CD1c-positive myeloid dendritic cell (primary cell): ENCODE data around the gene PIN1.
"Not testable (repeated sequence)": the region's sequence is repeated elsewhere in the genome, so short reads cannot be mapped to it uniquely, and the experiment has no call there.

Experiments used
- DNase-seq: peaks from one replicate; pipeline ENCODE4 v3.0.0-alpha.2; 2016; ENCODE audit errors: extremely low spot score

The PIN1 gene

GRCh38 chr19:9818734-9819595, 16.2 kb upstream of the PIN1 start, which contains the start of gene FBXL12:
Gene FBXL12, minus strand, starts transcription at chr19:9819079. Its CDS starts 266 bp downstream, at chr19:9818813.
- peak; percentile 100 for DNase-seq

GRCh38 chr19:9819596-9819909, 15.6 kb upstream of the PIN1 start:
- DNase-seq, result no peak

GRCh38 chr19:9820034-9820433, 15.1 kb upstream of the PIN1 start:
- not testable (repeated sequence) for DNase-seq

DNA sequence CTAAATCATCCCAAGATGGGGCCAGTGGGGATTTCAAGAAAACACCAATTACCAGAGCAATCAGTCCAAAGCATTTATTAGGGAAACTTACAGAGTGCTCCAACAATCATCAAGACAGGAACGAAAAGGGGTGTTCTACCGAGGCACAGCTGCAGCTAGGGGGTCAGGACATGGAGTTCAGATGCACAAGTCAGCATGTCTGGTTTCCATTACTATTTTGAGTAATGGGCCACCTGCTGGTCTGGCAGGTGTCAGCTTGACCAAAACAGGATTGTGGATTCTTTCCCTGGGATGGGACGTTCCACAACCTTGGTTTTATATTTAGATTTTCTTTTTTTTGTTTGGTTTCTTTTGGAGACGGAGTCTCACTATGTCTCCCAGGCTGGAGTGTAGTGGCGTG, 11.3 kb upstream of the PIN1 start:
- no peak for DNase-seq

- peak; percentile 95 for DNase-seq
These were observed 7.6 kb upstream of the PIN1 start, which contains the start of gene UBL5 for GRCh38 chr19:9827289-9828238. Gene UBL5, plus strand, starts transcription at chr19:9827918. Its CDS starts 420 bp downstream, at chr19:9828338.

DNA sequence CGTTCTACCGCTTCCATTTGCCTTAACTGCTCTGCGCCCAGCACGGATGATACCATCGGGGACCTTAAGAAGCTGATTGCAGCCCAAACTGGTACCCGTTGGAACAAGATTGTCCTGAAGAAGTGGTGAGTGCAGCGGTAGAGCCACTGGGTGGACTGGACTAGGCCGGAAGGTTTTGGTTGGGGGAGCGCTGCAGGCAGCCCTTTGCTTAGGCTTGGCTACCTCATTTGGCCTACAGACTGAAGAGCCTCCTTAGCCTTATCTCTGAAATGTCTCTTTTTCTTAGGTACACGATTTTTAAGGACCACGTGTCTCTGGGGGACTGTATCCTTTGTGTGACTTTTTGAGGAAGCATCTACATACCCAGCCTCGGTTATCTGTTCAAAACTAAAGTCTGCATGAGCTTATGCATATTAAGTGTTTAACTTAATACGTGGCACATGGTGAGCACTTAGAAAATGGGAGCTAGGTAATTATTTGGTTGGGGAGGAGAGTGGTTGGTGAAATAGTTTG, 6.5 kb upstream of the PIN1 start:
- DNase-seq, result no peak

DNA sequence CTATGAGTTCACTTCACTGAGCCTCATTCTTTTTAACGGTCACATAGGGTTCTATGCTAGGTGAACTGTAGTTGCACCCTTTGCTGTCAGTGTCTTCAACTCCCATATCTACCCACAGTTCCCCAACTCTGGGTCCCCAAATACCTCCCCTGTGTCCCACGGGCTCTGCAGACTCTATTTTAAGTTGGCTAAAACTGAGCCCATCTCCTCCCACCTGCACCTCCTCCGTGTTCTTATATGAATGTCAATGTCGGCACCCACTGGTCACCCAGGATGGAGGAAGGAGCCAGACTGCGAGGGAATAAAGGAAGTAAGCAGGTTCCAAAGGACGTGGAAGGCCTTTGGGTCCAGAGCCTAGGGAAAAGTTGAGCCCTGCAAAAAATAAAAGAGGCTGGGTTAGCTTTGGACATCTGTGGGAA, 802 bp upstream of the PIN1 start:
- DNase-seq, result no peak

GRCh38 chr19:9835507-9835949, 410 bp downstream of the PIN1 start:
- DNase-seq, result no peak

- no peak for DNase-seq
These were observed 903 bp downstream of the PIN1 start for GRCh38 chr19:9836021-9836420.

DNA sequence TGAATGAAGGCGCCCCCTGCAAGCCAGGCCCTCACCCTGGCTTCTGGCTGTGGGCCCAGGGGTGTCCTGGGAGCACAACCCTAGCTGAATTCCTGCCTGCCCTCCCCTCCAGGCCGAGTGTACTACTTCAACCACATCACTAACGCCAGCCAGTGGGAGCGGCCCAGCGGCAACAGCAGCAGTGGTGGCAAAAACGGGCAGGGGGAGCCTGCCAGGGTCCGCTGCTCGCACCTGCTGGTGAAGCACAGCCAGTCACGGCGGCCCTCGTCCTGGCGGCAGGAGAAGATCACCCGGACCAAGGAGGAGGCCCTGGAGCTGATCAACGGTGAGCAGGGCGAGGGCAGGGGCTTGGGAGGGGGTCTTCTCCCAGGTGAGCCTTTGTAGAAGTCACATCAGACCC, 3.2 kb downstream of the PIN1 start:
- no peak for DNase-seq

- DNase-seq, result no peak
These were observed 4.3 kb downstream of the PIN1 start for GRCh38 chr19:9839415-9839814.

GRCh38 chr19:9842834-9843625, 7.9 kb downstream of the PIN1 start:
- DNase-seq, result no peak

GRCh38 chr19:9843626-9844273, 8.6 kb downstream of the PIN1 start:
- not testable (repeated sequence) for DNase-seq

GRCh38 chr19:9847087-9847671, 12.1 kb downstream of the PIN1 start:
- peak; percentile 20 for DNase-seq

DNA sequence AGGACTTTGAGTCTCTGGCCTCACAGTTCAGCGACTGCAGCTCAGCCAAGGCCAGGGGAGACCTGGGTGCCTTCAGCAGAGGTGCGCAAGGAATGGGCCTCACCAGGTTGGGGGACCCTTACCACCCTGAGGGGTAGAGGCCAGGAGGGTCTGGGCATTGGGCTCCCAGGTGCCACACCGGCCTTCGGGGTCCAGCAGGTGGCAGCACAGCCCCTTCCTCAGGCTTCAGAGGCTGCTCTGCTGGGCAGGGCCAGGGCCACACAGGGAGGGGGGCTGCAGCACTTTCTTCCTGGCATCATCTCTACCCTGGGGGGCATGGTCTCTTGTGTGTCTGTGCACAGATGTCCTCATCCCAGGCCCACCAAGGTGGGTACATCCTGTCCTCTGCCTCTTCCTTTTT, 12.9 kb downstream of the PIN1 start:
- DNase-seq, result no peak

DNA sequence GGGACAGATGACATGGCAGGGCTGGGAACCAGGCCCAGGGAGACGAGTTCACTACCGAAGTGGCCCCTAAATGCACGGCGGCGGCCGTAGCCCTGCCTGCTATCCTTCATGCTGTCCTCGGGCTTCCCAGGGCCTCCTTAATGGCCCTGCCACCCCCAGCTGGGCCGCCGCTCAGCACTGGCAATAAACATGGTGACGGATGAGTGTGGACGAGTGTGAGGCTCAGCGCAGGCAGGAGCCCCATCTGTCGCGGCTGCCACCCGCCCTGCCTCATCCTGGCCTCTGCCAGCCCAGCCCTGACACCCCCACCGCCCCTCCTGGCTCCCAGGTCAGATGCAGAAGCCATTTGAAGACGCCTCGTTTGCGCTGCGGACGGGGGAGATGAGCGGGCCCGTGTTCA, 13.6 kb downstream of the PIN1 start:
- no peak for DNase-seq

DNA sequence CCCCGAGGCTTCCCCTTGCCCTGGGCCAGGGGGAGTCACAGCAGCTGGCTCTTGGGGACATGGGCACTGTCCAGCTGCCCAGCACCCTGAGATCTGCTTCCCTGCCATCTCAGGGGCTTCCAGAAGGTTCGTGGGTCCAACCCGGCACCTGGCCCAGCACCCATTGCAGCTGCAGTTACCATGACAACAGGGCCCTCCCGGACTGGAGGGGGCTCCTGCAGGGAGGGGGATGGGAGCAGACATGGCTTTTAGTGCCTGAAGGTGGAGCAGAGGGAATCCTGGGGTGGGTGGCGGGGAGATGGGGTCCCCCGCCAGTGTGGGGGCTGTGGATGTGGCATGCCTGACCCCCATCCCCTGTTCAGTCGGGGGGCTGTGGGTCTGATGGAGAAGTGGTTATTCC, 14.7 kb downstream of the PIN1 start:
- DNase-seq, result no peak

DNA sequence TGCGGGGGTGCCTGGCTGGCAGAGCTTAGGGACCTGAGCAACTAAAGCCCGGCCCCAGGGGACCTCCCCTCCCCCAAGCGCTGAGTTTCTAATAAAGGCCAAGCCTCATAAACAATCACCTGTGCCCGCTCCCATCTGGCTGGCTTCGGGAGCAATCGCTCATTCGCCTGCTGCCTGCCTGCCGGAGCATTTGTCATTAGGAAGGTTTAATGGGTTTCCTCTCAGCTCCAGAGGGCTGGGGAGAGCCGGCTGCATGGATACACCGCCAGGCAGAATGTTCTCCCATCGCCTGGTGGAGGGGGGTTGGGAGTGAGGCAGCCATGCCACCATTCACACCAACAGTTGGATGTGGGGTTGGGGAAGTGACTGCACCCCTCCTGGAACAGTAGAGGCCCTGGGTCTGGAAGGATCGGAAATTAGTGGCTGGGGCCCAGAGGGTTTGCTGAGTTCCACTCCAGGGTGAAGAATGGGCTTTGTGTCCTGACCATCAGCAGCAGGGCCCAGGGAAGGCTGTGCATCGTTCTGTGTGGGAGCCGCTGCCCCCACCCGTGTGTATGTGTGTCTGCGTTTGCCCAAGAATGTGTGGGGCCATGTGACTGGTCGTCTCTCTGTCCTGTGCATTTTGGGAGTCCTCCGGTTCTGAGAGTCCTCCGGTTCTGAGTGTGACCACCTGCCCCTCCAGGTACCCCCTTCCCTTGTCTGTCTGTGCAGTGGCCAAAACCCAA, 15.3 kb downstream of the PIN1 start:
- DNase-seq, result no peak

- no peak for DNase-seq
These were observed 19.2 kb downstream of the PIN1 start for GRCh38 chr19:9854282-9854846.

GRCh38 chr19:9856609-9857008, 21.5 kb downstream of the PIN1 start:
- DNase-seq, result no peak
